ENCODE data around the gene HLA-DQB2.

HLA-DQB2 gene

DNA sequence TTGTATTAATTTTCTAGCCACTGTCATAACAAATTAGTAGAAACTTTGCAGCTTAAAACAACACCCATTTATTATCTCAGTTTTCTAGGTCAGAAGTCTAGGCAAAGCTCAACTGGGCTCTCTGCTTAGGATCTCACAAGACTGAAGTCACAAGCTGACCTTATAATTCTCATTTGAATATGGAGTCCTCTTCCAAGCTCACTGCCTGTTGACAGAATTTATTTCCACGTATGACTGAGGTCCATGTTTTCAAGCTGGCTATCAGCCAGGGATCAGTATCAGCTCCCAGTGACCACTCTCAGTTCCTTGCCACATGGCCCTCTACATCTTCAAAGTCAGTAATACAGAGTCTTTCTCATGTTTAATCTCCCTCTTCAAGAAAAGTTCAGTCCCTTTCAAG, 11.7 kb upstream of the HLA-DQB2 start:
- TF ChIP-seq CTCF (conservative IDR thresholded peaks at IDR 0.05; ENCODE audit: low read depth, low read length): no peak
- H3K4me3 ChIP-seq (ENCODE audit: low read depth, low read length): no peak overlapping the region
- no peak for DNase-seq (ENCODE audit: low read depth)

- no peak overlapping the region for H3K4me3 ChIP-seq (ENCODE audit: low read depth, low read length)
- no peak for TF ChIP-seq CTCF (conservative IDR thresholded peaks at IDR 0.05; ENCODE audit: low read depth, low read length)
- no peak for DNase-seq (ENCODE audit: low read depth)
These were observed 11.1 kb upstream of the HLA-DQB2 start for GRCh38 chr6:32774426-32774825.

GRCh38 chr6:32772656-32773055, 9.3 kb upstream of the HLA-DQB2 start:
- no peak for DNase-seq (ENCODE audit: low read depth)
- H3K4me3 ChIP-seq (ENCODE audit: low read depth, low read length): no peak overlapping the region
- no peak for TF ChIP-seq CTCF (conservative IDR thresholded peaks at IDR 0.05; ENCODE audit: low read depth, low read length)

- no peak for DNase-seq (ENCODE audit: low read depth)
- TF ChIP-seq CTCF (conservative IDR thresholded peaks at IDR 0.05; ENCODE audit: low read depth, low read length): no peak
- H3K4me3 ChIP-seq (ENCODE audit: low read depth, low read length): no peak overlapping the region
These were observed 716 bp upstream of the HLA-DQB2 start for GRCh38 chr6:32764048-32764447.

- H3K4me3 ChIP-seq (ENCODE audit: low read depth, low read length): no peak overlapping the region
- no peak for DNase-seq (ENCODE audit: low read depth)
These were observed 1.8 kb downstream of the HLA-DQB2 start for GRCh38 chr6:32761548-32761947.

DNA sequence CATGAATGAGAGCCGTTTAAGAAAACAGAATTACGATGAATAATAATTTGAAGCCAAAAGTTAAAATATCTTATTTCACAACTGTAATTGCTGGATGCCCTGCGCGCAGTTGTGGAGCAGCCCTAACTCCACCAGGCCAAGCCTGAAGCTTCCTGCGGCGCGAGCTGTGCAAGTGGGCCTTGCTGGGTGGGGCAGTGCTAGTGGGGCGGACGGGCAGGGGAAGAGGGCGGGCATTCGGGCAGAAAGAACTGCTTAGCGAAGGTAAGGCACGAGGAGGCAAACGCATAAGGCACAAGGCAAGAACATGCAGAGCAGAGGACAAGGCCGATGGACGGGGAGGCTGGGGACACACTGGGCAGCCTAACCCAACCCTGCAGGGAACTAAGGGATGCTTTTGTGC, 2.3 kb downstream of the HLA-DQB2 start:
- no peak overlapping the region for H3K4me3 ChIP-seq (ENCODE audit: low read depth, low read length)
- TF ChIP-seq CTCF (conservative IDR thresholded peaks at IDR 0.05; ENCODE audit: low read depth, low read length): no peak
- DNase-seq (ENCODE audit: low read depth): no peak

More at GRCh38 chr6:32761548-32761947, 1.8 kb downstream of the HLA-DQB2 start:
- no peak for TF ChIP-seq CTCF (conservative IDR thresholded peaks at IDR 0.05; ENCODE audit: low read depth, low read length)

- no peak for DNase-seq (ENCODE audit: low read depth)
- no peak for TF ChIP-seq CTCF (conservative IDR thresholded peaks at IDR 0.05; ENCODE audit: low read depth, low read length)
- no peak overlapping the region for H3K4me3 ChIP-seq (ENCODE audit: low read depth, low read length)
These were observed 3.7 kb downstream of the HLA-DQB2 start for GRCh38 chr6:32759669-32760068.

All from choroid plexus epithelial cell (primary cell).